HepG2 (cell line): ENCODE data around the gene SLCO2B1. TPM values are rescaled to one million over a fixed set of nuclear protein-coding genes. Genes with fewer than 3 reads are reported as not detected.
A peak's percentile ranks its signal among the peaks of the same experiment; 100 is the strongest.

Experiments used
- HINFP ChIP-seq: sonication (generic); formaldehyde crosslinking; IDR thresholded peaks from 2 replicates; pipeline ENCODE4 v1.4.0; 2020; ENCODE audit warnings: low read depth, mild to moderate bottlenecking, missing genetic modification reagents
- HMGXB4 ChIP-seq, 2 experiments: sonication (generic) in 1 of 2; formaldehyde crosslinking in 1 of 2; IDR thresholded peaks; 2 replicates each; pipeline versions ENCODE4 v1.4.0 to v1.6.1; 2018 to 2020; ENCODE audit warnings: missing genetic modification reagents in 2 of 2, borderline replicate concordance in 1 of 2, low read depth in 1 of 2, mild to moderate bottlenecking in 1 of 2, missing biosample characterization in 1 of 2
- MLX ChIP-seq: IDR thresholded peaks from 2 replicates; pipeline ENCODE4 v1.6.1; 2016
- NFIB ChIP-seq: sonication (generic); formaldehyde crosslinking; IDR thresholded peaks from 2 replicates; pipeline ENCODE4 v1.9.0; 2021; ENCODE audit warnings: missing genetic modification reagents, mild to moderate bottlenecking, borderline replicate concordance
- NFKBIZ ChIP-seq: IDR thresholded peaks from 2 replicates; pipeline ENCODE4 v1.6.1; 2018; ENCODE audit warnings: missing genetic modification reagents, missing compliant biosample characterization
- POLR2AphosphoS2 ChIP-seq: IDR thresholded peaks from 2 replicates; pipeline ENCODE4 v1.6.1; 2011; ENCODE audit warnings: low read depth, low read length, improper control_type of control experiment
- REL ChIP-seq: sonication (generic); formaldehyde crosslinking; conservative IDR thresholded peaks from 2 replicates; pipeline ENCODE4 v1.8.0; 2022; ENCODE audit warnings: mild to moderate bottlenecking, missing genetic modification reagents, moderate library complexity
- SKIL ChIP-seq: sonication (generic); formaldehyde crosslinking; IDR thresholded peaks from 2 replicates; pipeline ENCODE4 v1.8.0; 2022; ENCODE audit warnings: missing genetic modification reagents, mild to moderate bottlenecking, moderate library complexity, borderline replicate concordance
- SMARCC2 ChIP-seq: fragments of 450-650 bp; IDR thresholded peaks from 2 replicates; pipeline ENCODE4 v1.6.1; 2017; ENCODE audit warnings: antibody characterized with exemption, mild to moderate bottlenecking
- YEATS4 ChIP-seq: sonication (generic); formaldehyde crosslinking; IDR thresholded peaks from 2 replicates; pipeline ENCODE4 v1.4.0; 2020; ENCODE audit warnings: missing genetic modification reagents, borderline replicate concordance
- YY1 ChIP-seq: IDR thresholded peaks from 2 replicates; pipeline ENCODE4 v1.6.1; 2011; ENCODE audit warnings: low read length, low read depth, moderate library complexity, mild to moderate bottlenecking; ENCODE audit not compliant: insufficient read depth, insufficient replicate concordance
- ZNF207 ChIP-seq: fragments of 450-650 bp; IDR thresholded peaks from 2 replicates; pipeline ENCODE4 v1.6.1; 2016; ENCODE audit warnings: antibody characterized with exemption, borderline replicate concordance
- ZNF558 ChIP-seq: sonication (generic); formaldehyde crosslinking; IDR thresholded peaks from 2 replicates; pipeline ENCODE4 v1.9.0; 2022; ENCODE audit warnings: mild to moderate bottlenecking, missing genetic modification reagents, borderline replicate concordance
- ZNF607 ChIP-seq: sonication (generic); formaldehyde crosslinking; IDR thresholded peaks from 2 replicates; pipeline ENCODE4 v1.5.1; 2020; ENCODE audit warnings: missing genetic modification reagents, mild to moderate bottlenecking, borderline replicate concordance
- ZNF768 ChIP-seq: sonication (generic); formaldehyde crosslinking; IDR thresholded peaks from 2 replicates; pipeline ENCODE4 v1.4.0; 2020; ENCODE audit warnings: missing genetic modification reagents
- polyA plus RNA-seq, 8 experiments: library from polyadenylated mRNA; depleted of rRNA in 3 of 8; stranded (reverse) in 7 of 8; unstranded in 1 of 8; fragments of >200 nt; fragmentation: Illumina TruSeq in 4 of 8; extraction: Trizol in 4 of 8; gene quantifications; 2 replicates each; pipeline versions ENCODE4 v1.2.1 to v1.2.3, GENCODE V29; 2011 to 2016; ENCODE audit warnings: low read depth in 4 of 8, missing spikeins in 1 of 8, mixed read lengths in 1 of 8; ENCODE audit not compliant: insufficient read depth in 1 of 8
- total RNA-seq, 5 experiments: library from RNA; depleted of rRNA; stranded (reverse); fragments of >200 nt; fragmentation: Illumina TruSeq; extraction: Trizol; gene quantifications; 2 replicates each; pipeline ENCODE4 v1.2.3, GENCODE V29; 2016; ENCODE audit warnings: low read depth in 1 of 5
- TF ChIP-seq, protein P1 (sequence below): IDR thresholded peaks from 2 replicates; pipeline ENCODE4 v1.6.1; 2016; ENCODE audit warnings: low read depth
- TF ChIP-seq, protein P2 (sequence below): sonication (generic); formaldehyde crosslinking; IDR thresholded peaks from 2 replicates; pipeline ENCODE4 v1.4.0; 2020; ENCODE audit warnings: missing genetic modification reagents, borderline replicate concordance

SLCO2B1 gene
- total and polyA plus RNA-seq, 2 of the 13 experiments (the other 11 are each of a cell fraction or from before 2014, with no cell fraction given), result 15.3 to 19.8 TPM

GRCh38 chr11:75204012-75204674 is 53.2 kb downstream of the SLCO2B1 start (continued):
- TF ChIP-seq SKIL, result no peak
- TF ChIP-seq ZNF207, result no peak
- TF ChIP-seq ZNF607, result no peak
- TF ChIP-seq YY1, result peak; percentile 62
- TF ChIP-seq HMGXB4 (CRISPR knock-in tag; IDR thresholded peaks at IDR 0.05; ENCODE audit: borderline replicate concordance in 1 of 2, low read depth in 1 of 2), result no peak; a peak in 1 of 4 replicates
- TF ChIP-seq POLR2AphosphoS2, result no peak
- TF ChIP-seq ZNF558 (CRISPR knock-in tag), result no peak; the same call in 1 of the 2 replicates
- TF ChIP-seq YEATS4, result no peak; the same call in 1 of the 2 replicates
- TF ChIP-seq, protein P1, sequence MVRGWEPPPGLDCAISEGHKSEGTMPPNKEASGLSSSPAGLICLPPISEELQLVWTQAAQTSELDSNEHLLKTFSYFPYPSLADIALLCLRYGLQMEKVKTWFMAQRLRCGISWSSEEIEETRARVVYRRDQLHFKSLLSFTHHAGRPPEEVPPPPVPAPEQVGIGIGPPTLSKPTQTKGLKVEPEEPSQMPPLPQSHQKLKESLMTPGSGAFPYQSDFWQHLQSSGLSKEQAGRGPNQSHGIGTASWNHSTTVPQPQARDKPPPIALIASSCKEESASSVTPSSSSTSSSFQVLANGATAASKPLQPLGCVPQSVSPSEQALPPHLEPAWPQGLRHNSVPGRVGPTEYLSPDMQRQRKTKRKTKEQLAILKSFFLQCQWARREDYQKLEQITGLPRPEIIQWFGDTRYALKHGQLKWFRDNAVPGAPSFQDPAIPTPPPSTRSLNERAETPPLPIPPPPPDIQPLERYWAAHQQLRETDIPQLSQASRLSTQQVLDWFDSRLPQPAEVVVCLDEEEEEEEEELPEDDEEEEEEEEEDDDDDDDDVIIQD (CRISPR knock-in tag), result no peak
- TF ChIP-seq REL (CRISPR knock-in tag), result no peak
- TF ChIP-seq ZNF768, result peak; percentile 3; the same call in 1 of the 2 replicates
- 0 out of 2 replicates have a peak, but pooled peaks have one; percentile 33 for TF ChIP-seq NFKBIZ
- TF ChIP-seq HINFP (CRISPR knock-in tag), result 0 out of 2 replicates have a peak, but pooled peaks have one; percentile 19
- TF ChIP-seq SMARCC2, result no peak
- TF ChIP-seq, protein P2, sequence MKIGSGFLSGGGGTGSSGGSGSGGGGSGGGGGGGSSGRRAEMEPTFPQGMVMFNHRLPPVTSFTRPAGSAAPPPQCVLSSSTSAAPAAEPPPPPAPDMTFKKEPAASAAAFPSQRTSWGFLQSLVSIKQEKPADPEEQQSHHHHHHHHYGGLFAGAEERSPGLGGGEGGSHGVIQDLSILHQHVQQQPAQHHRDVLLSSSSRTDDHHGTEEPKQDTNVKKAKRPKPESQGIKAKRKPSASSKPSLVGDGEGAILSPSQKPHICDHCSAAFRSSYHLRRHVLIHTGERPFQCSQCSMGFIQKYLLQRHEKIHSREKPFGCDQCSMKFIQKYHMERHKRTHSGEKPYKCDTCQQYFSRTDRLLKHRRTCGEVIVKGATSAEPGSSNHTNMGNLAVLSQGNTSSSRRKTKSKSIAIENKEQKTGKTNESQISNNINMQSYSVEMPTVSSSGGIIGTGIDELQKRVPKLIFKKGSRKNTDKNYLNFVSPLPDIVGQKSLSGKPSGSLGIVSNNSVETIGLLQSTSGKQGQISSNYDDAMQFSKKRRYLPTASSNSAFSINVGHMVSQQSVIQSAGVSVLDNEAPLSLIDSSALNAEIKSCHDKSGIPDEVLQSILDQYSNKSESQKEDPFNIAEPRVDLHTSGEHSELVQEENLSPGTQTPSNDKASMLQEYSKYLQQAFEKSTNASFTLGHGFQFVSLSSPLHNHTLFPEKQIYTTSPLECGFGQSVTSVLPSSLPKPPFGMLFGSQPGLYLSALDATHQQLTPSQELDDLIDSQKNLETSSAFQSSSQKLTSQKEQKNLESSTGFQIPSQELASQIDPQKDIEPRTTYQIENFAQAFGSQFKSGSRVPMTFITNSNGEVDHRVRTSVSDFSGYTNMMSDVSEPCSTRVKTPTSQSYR (CRISPR knock-in tag), result peak; percentile 51; the same call in 1 of the 2 replicates
- no peak for TF ChIP-seq NFIB (CRISPR knock-in tag)
- TF ChIP-seq MLX (CRISPR knock-in tag), result no peak
